Tibial nerve (tissue), 4 donors: ENCODE data around the gene FAM241A. TPM values are rescaled to one million over a fixed set of nuclear protein-coding genes. Genes with fewer than 3 reads are reported as not detected.

Experiments used
- DNase-seq, 2 donors: peaks; one replicate each; pipeline ENCODE4 v3.0.0-alpha.2; 2019; ENCODE audit warnings: low spot score in 2 of 2
- H3K27ac ChIP-seq, 4 donors: fragments of 200-600 bp; sonication (generic) in 3 of 4; one replicate each; pipeline ENCODE4 v1.5.1; 2017 to 2019; ENCODE audit warnings: mild to moderate bottlenecking in 1 of 4
- H3K27me3 ChIP-seq, 2 donors: fragments of 200-600 bp; sonication (generic) in 1 of 2; one replicate each; pipeline versions ENCODE4 v1.5.1 to v1.6.0; 2017 to 2019
- H3K36me3 ChIP-seq, 3 donors: fragments of 200-600 bp; sonication (generic); one replicate each; pipeline ENCODE4 v1.5.1; 2018 to 2019
- H3K4me1 ChIP-seq, 4 donors: fragments of 200-600 bp; sonication (generic) in 3 of 4; one replicate each; pipeline ENCODE4 v1.5.1; 2017 to 2019
- H3K4me3 ChIP-seq, 4 donors: fragments of 200-600 bp; sonication (generic) in 3 of 4; one replicate each; pipeline ENCODE4 v1.5.1; 2017 to 2019; ENCODE audit warnings: mild to moderate bottlenecking in 1 of 4, moderate library complexity in 1 of 4
- H3K9me3 ChIP-seq, 4 donors: fragments of 200-600 bp; sonication (generic) in 3 of 4; one replicate each; pipeline ENCODE4 v1.5.1; 2017 to 2019
- CTCF ChIP-seq, 5 experiments: fragments of 200-600 bp in 3 of 5; fragments of 450-650 bp in 2 of 5; sonication (generic) in 3 of 5; IDR thresholded peaks; one replicate each; pipeline ENCODE4 v1.5.1; 2016 to 2019; ENCODE audit warnings: antibody characterized with exemption in 5 of 5, mild to moderate bottlenecking in 3 of 5, moderate library complexity in 2 of 5
- EP300 ChIP-seq, 2 donors: sonication (generic); formaldehyde crosslinking; IDR thresholded peaks; one replicate each; pipeline ENCODE4 v1.6.1; 2017; ENCODE audit warnings: antibody characterized with exemption in 2 of 2, mild to moderate bottlenecking in 1 of 2
- POLR2A ChIP-seq, 2 donors: fragments of 450-650 bp; IDR thresholded peaks; one replicate each; pipeline ENCODE4 v1.6.1; 2017; ENCODE audit warnings: antibody characterized with exemption in 2 of 2, mild to moderate bottlenecking in 2 of 2, moderate library complexity in 2 of 2
- WGBS, 2 donors: methylation state at CpG; one replicate each; pipeline ENCODE4 v1.1.5; 2018; 5-methylcytosine and 5-hydroxymethylcytosine counted together
- total RNA-seq, 4 donors: library from RNA; depleted of rRNA; stranded (reverse); fragments of >200 nt; gene quantifications; one replicate each; pipeline ENCODE4 v1.1.0, GENCODE V29; 2016

Gene FAM241A
- total RNA-seq, 4 donors from 2014 or later, result 2.4 to 4.8 (median 2.9) TPM

GRCh38 chr4:112147697-112148096 is 2.4 kb downstream of the FAM241A start:
- Histone ChIP-seq H3K27ac (peak overlapping the region in 2 of 4 donors; percentile 39 to 87), H3K4me1 (peaks cover 0 to 16% (median 5%) of the 10 kb centered on the region in 4 donors), H3K9me3 (no peaks in the 10 kb centered on the region), H3K4me3 (peak overlapping the region in 2 of 4 donors; percentile 6 to 82), H3K36me3 (no peaks in the 10 kb centered on the region), H3K27me3 (no peaks in the 10 kb centered on the region)
- TF ChIP-seq EP300 (IDR thresholded peaks at IDR 0.05) (peak in 1 of 2 donors; percentile 34), CTCF (IDR thresholded peaks at IDR 0.05) (no peak)
- no peak for DNase-seq
- 29 to 35% methylated on average over 5 of the region's 5 CpGs for WGBS, 2 donors

GRCh38 chr4:112150920-112151319 is 5.7 kb downstream of the FAM241A start:
- no peaks in the 10 kb centered on the region for H3K36me3 ChIP-seq
- WGBS, 2 donors, result 70 to 74% methylated on average over 5 of the region's 5 CpGs

GRCh38 chr4:112152521-112152920 is 7.3 kb downstream of the FAM241A start:
- Histone ChIP-seq H3K4me3 (no peak overlapping the region), H3K4me1 (peaks cover 0 to 9% (median 0%) of the 10 kb centered on the region in 4 donors), H3K9me3 (no peaks in the 10 kb centered on the region), H3K36me3 (no peaks in the 10 kb centered on the region), H3K27me3 (no peaks in the 10 kb centered on the region), H3K27ac (no peak overlapping the region)
- DNase-seq, result no peak
- TF ChIP-seq CTCF (IDR thresholded peaks at IDR 0.05), result no peak
- 78 to 82% methylated on average over 6 of the region's 6 CpGs for WGBS, 2 donors

More at GRCh38 chr4:112150920-112151319, 5.7 kb downstream of the FAM241A start:
- Histone ChIP-seq H3K4me1 (peaks cover 0 to 12% (median 5%) of the 10 kb centered on the region in 4 donors), H3K4me3 (no peak overlapping the region), H3K27ac (no peak overlapping the region), H3K27me3 (no peaks in the 10 kb centered on the region), H3K9me3 (no peaks in the 10 kb centered on the region)
- TF ChIP-seq POLR2A (IDR thresholded peaks at IDR 0.05) (no peak), CTCF (IDR thresholded peaks at IDR 0.05) (no peak), EP300 (IDR thresholded peaks at IDR 0.05) (no peak)
- no peak for DNase-seq

- TF ChIP-seq CTCF (IDR thresholded peaks at IDR 0.05), result no peak
- TF ChIP-seq POLR2A (IDR thresholded peaks at IDR 0.05), result no peak
- TF ChIP-seq EP300 (IDR thresholded peaks at IDR 0.05), result no peak
- 76 to 82% methylated on average over 4 of the region's 4 CpGs for WGBS, 2 donors
- DNase-seq, result no peak
- H3K4me3 ChIP-seq, result no peak overlapping the region
- peaks cover 0 to 1% (median 0%) of the 10 kb centered on the region in 4 donors for H3K4me1 ChIP-seq
- no peak overlapping the region for H3K27ac ChIP-seq
- H3K27me3 ChIP-seq, result no peaks in the 10 kb centered on the region
- H3K36me3 ChIP-seq, result no peaks in the 10 kb centered on the region
- no peaks in the 10 kb centered on the region for H3K9me3 ChIP-seq
Observed at GRCh38 chr4:112153211-112153791, 8.0 kb downstream of the FAM241A start.

- DNase-seq, result no peak
- no peaks in the 10 kb centered on the region for H3K4me1 ChIP-seq
- H3K27ac ChIP-seq, result no peak overlapping the region
- WGBS, 2 donors, result 86 to 88% methylated on average over 1 of the region's 1 CpG
- no peaks in the 10 kb centered on the region for H3K36me3 ChIP-seq
- no peak overlapping the region for H3K4me3 ChIP-seq
- peaks cover 0 to 2% (median 0%) of the 10 kb centered on the region in 4 donors for H3K9me3 ChIP-seq
- no peak for TF ChIP-seq CTCF (IDR thresholded peaks at IDR 0.05)
- no peak for TF ChIP-seq EP300 (IDR thresholded peaks at IDR 0.05)
- TF ChIP-seq POLR2A (IDR thresholded peaks at IDR 0.05), result no peak
- H3K27me3 ChIP-seq, result no peaks in the 10 kb centered on the region
Observed at GRCh38 chr4:112156112-112156511, 10.9 kb downstream of the FAM241A start.
